ENCODE measurements around the gene TMEM50B. TPM values are rescaled to one million over a fixed set of nuclear protein-coding genes. Genes with fewer than 3 reads are reported as not detected.
A peak's percentile ranks its signal among the peaks of the same experiment; 100 is the strongest.

Gene TMEM50B
- total RNA-seq, 2 experiments from 2014 or later = 38.4 to 40.3 TPM

- no peaks in the 10 kb centered on the region for H3K27me3 Mint-ChIP-seq
- Histone ChIP-seq H3K36me3 (ENCODE audit: insufficient read depth, low read length) (no peaks in the 10 kb centered on the region), H3K27ac (ENCODE audit: low read depth in 1 of 2, low read length in 2 of 2) (no peak overlapping the region), H3K4me3 (ENCODE audit: low read length) (no peak overlapping the region), H3K9me3 (ENCODE audit: control insufficient read depth in 1 of 2, insufficient read depth in 1 of 2, low read length in 2 of 2) (no peaks in the 10 kb centered on the region), H3K4me1 (ENCODE audit: insufficient read depth, low read length) (peaks cover 14% of the 10 kb centered on the region), H3K27me3 (ENCODE audit: control insufficient read depth in 1 of 2, insufficient read depth in 2 of 2, low read length in 2 of 2) (no peaks in the 10 kb centered on the region)
- H3K9me3 Mint-ChIP-seq = no peaks in the 10 kb centered on the region
- H3K4me3 Mint-ChIP-seq = peak overlapping the region; percentile 3
- intact Hi-C loops (cut with DNase I, micrococcal nuclease) = loop anchor here in 1 of 2 experiments (1.0 to 10.0 kb wide), 2 partner anchors 9 to 1094 kb away; partner anchors contain the start of gene URB1
- DNase-seq (no peak), ATAC-seq (ENCODE audit: poor library complexity) (no peak)
- TF ChIP-seq CTCF (IDR thresholded peaks at IDR 0.05) = no peak
- H3K4me1 Mint-ChIP-seq (ENCODE audit: low read depth) = peaks cover 13% of the 10 kb centered on the region
- no peak overlapping the region for H3K27ac Mint-ChIP-seq
- POLR2A ChIA-PET = interaction anchor here (3.6 kb wide), 1 partner anchor 9 kb away, joined by 197 read pairs; the partner anchor contains the start of gene TMEM50B
- CTCF ChIA-PET = interaction anchor here (4.3 kb wide), 1 partner anchor 8 kb away, joined by 46 read pairs; the partner anchor contains the start of gene TMEM50B
- peaks cover 8% of the 10 kb centered on the region for H3K36me3 Mint-ChIP-seq (ENCODE audit: low read depth)
These were observed 9.2 kb upstream of the TMEM50B start for GRCh38 chr21:33488936-33489335.

DNA sequence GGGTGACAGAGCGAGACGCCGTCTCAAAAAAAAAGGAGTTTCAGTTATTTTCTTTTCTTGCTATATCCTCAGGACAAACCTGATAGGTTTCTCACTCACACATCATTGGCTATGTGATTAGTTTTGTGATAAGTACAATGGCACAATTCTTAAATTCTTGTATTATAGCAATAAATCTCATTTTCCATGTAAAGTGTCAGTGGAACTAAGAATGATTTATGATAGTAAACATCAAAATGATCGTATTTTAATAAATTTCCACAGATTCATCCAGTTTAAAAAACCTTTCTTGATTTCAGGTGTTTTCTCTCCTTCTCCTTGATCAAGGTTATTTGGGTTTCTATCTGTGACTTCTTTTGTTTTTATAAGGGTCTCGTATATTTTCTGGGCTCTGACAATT is 8.2 kb upstream of the TMEM50B start:
- Histone ChIP-seq H3K27me3 (ENCODE audit: control insufficient read depth in 1 of 2, insufficient read depth in 2 of 2, low read length in 2 of 2) (no peaks in the 10 kb centered on the region), H3K4me1 (ENCODE audit: insufficient read depth, low read length) (peaks cover 14% of the 10 kb centered on the region), H3K36me3 (ENCODE audit: insufficient read depth, low read length) (no peaks in the 10 kb centered on the region), H3K27ac (ENCODE audit: low read depth in 1 of 2, low read length in 2 of 2) (no peak overlapping the region), H3K9me3 (ENCODE audit: control insufficient read depth in 1 of 2, insufficient read depth in 1 of 2, low read length in 2 of 2) (no peaks in the 10 kb centered on the region), H3K4me3 (ENCODE audit: low read length) (no peak overlapping the region)
- DNase-seq = no peak
- no peak for TF ChIP-seq CTCF (IDR thresholded peaks at IDR 0.05)
- ATAC-seq (ENCODE audit: poor library complexity) = no peak
- ChIA-PET POLR2A (no interaction called here), CTCF (no interaction called here)
- intact Hi-C loops (cut with DNase I, micrococcal nuclease) = loop anchor here in 1 of 2 experiments (1.0 to 10.0 kb wide), 2 partner anchors 8 to 1093 kb away; partner anchors contain the start of gene URB1
- peaks cover 8% of the 10 kb centered on the region for H3K36me3 Mint-ChIP-seq (ENCODE audit: low read depth)
- no peak overlapping the region for H3K4me3 Mint-ChIP-seq
- H3K4me1 Mint-ChIP-seq (ENCODE audit: low read depth) = peaks cover 13% of the 10 kb centered on the region
- no peaks in the 10 kb centered on the region for H3K9me3 Mint-ChIP-seq
- no peaks in the 10 kb centered on the region for H3K27me3 Mint-ChIP-seq
- no peak overlapping the region for H3K27ac Mint-ChIP-seq

DNA sequence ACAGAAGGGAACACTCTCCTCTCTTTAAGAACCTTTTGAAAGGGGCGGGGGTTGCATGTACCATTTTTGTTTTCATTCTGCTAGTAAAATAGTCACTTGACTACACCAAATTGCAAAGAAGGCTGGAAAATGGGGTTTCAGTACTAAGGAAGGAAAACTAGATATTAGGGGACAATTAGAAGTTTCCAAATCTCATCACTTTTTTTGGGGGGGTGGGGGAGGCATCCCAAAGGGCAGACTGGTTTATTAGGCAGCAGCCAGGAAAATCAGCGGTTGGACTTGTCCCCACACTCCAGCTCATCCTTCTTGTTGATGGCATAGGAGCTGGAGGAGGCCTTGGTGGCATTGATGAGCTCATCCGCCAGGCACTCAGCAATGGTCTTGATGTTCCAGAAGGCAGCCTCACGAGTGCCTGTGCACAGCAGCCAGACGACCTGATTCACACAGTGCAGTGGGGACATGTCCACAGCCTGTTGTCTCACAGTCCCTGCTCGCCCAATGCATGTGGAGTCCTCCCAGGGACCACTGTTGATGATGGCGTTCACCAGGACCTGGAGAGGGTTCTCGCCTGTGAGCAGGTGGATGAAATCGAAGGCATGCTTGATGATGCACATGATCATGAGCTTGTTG is 1.7 kb upstream of the TMEM50B start:
- DNase-seq = peak in 2 of 14 experiments; percentile 10 to 19
- ATAC-seq (ENCODE audit: poor library complexity) = no peak
- intact Hi-C loops (cut with DNase I, micrococcal nuclease) = loop anchor here in 1 of 2 experiments (2.0 to 10.0 kb wide), 3 partner anchors 61 to 1087 kb away; partner anchors contain the start of genes GART, SON, SYNJ1 and URB1
- ChIA-PET POLR2A (interaction anchor here (2.7 to 4.7 kb wide), 3 partner anchors 9 to 107 kb away, joined by 25 to 197 read pairs (median 132); partner anchors contain the start of genes DNAJC28, DONSON, GART and SON), CTCF (interaction anchor here (2.1 to 4.6 kb wide), 2 partner anchors 9 to 62 kb away, joined by 18 to 46 read pairs; partner anchors contain the start of genes DNAJC28, GART and SON)
- Histone ChIP-seq H3K36me3 (ENCODE audit: insufficient read depth, low read length) (no peaks in the 10 kb centered on the region), H3K4me1 (ENCODE audit: insufficient read depth, low read length) (peaks cover 22% of the 10 kb centered on the region), H3K27me3 (ENCODE audit: control insufficient read depth in 1 of 2, insufficient read depth in 2 of 2, low read length in 2 of 2) (no peaks in the 10 kb centered on the region), H3K27ac (ENCODE audit: low read depth in 1 of 2, low read length in 2 of 2) (no peak overlapping the region), H3K4me3 (ENCODE audit: low read length) (no peak overlapping the region), H3K9me3 (ENCODE audit: control insufficient read depth in 1 of 2, insufficient read depth in 1 of 2, low read length in 2 of 2) (no peaks in the 10 kb centered on the region)
- Mint-ChIP-seq H3K27ac (no peak overlapping the region), H3K36me3 (ENCODE audit: low read depth) (peaks cover 4% of the 10 kb centered on the region), H3K4me3 (peak overlapping the region; percentile 89), H3K9me3 (no peaks in the 10 kb centered on the region), H3K4me1 (ENCODE audit: low read depth) (peaks cover 19% of the 10 kb centered on the region), H3K27me3 (no peaks in the 10 kb centered on the region)
- no peak for TF ChIP-seq CTCF (IDR thresholded peaks at IDR 0.05)

All from CD4-positive, alpha-beta T cell (primary cell).